Liver (tissue), 9 donors: ENCODE measurements around the gene TRIM29. TPM values are rescaled to one million over a fixed set of nuclear protein-coding genes. Genes with fewer than 3 reads are reported as not detected.

Experiments used
- DNase-seq: peaks from one replicate; pipeline ENCODE4 v3.0.0-alpha.2; 2017; ENCODE audit warnings: low spot score
- H3K27ac ChIP-seq, 2 donors: one replicate each; pipeline ENCODE4 v1.7.0; 2013; ENCODE audit warnings: inconsistent platforms in 2 of 2, low read length in 2 of 2, control low read depth in 1 of 2, low read depth in 1 of 2, mild to moderate bottlenecking in 1 of 2
- H3K27me3 ChIP-seq, 4 donors: one replicate each; pipeline versions ENCODE4 v1.6.1 to v1.7.0; 2013; ENCODE audit warnings: low read length in 3 of 4, inconsistent platforms in 1 of 4, mild to moderate bottlenecking in 1 of 4, moderate library complexity in 1 of 4; ENCODE audit not compliant: control insufficient read depth in 4 of 4, insufficient read depth in 4 of 4
- H3K36me3 ChIP-seq, 4 donors: one replicate each; pipeline versions ENCODE4 v1.6.1 to v1.7.0; 2013; ENCODE audit warnings: low read length in 3 of 4, mild to moderate bottlenecking in 3 of 4, low read depth in 1 of 4, moderate library complexity in 1 of 4; ENCODE audit not compliant: control insufficient read depth in 4 of 4, insufficient read depth in 3 of 4
- H3K4me1 ChIP-seq, 4 donors: one replicate each; pipeline versions ENCODE4 v1.6.1 to v1.7.0; 2013; ENCODE audit warnings: low read length in 3 of 4, mild to moderate bottlenecking in 3 of 4, moderate library complexity in 1 of 4; ENCODE audit not compliant: control insufficient read depth in 4 of 4, insufficient read depth in 4 of 4
- H3K4me3 ChIP-seq, 3 donors: one replicate each; pipeline versions ENCODE4 v1.6.1 to v1.7.0; 2013; ENCODE audit warnings: low read length in 3 of 3, control low read depth in 1 of 3, low read depth in 1 of 3, mild to moderate bottlenecking in 1 of 3
- H3K9ac ChIP-seq, 2 donors: one replicate each; pipeline ENCODE4 v1.7.0; 2013; ENCODE audit warnings: low read length in 2 of 2, mild to moderate bottlenecking in 2 of 2, moderate library complexity in 2 of 2, control low read depth in 1 of 2, low read depth in 1 of 2
- H3K9me3 ChIP-seq, 4 donors: one replicate each; pipeline versions ENCODE4 v1.6.1 to v1.7.0; 2013; ENCODE audit warnings: low read length in 3 of 4; ENCODE audit not compliant: control insufficient read depth in 4 of 4
- ATF3 ChIP-seq: IDR thresholded peaks from 2 replicates; pipeline ENCODE4 v1.6.1; 2016; ENCODE audit warnings: antibody characterized with exemption
- CTCF ChIP-seq: fragments of 150-350 bp; IDR thresholded peaks from 2 replicates; pipeline ENCODE4 v1.5.1; 2017; ENCODE audit warnings: improper control_type of control experiment, low read depth, low read length; ENCODE audit not compliant: missing input control
- EGR1 ChIP-seq, 2 donors: IDR thresholded peaks; 2 replicates each; pipeline ENCODE4 v1.6.1; 2016 to 2018; ENCODE audit warnings: antibody characterized with exemption in 2 of 2, low read depth in 2 of 2
- FOXA2 ChIP-seq: IDR thresholded peaks from 2 replicates; pipeline ENCODE4 v1.6.1; 2016; ENCODE audit warnings: antibody characterized with exemption
- HNF4A ChIP-seq, 2 donors: conservative IDR thresholded peaks; 2 replicates each; pipeline ENCODE4 v1.6.1; 2016; ENCODE audit warnings: antibody characterized with exemption in 2 of 2, mild to moderate bottlenecking in 2 of 2
- MAX ChIP-seq: IDR thresholded peaks from 2 replicates; pipeline ENCODE4 v1.6.1; 2016; ENCODE audit warnings: antibody characterized with exemption
- NR2F2 ChIP-seq: IDR thresholded peaks from 2 replicates; pipeline ENCODE4 v1.6.1; 2016; ENCODE audit warnings: antibody characterized with exemption
- RAD21 ChIP-seq, 2 donors: IDR thresholded peaks; 2 replicates each; pipeline ENCODE4 v1.6.1; 2016; ENCODE audit warnings: antibody characterized with exemption in 2 of 2, mild to moderate bottlenecking in 2 of 2
- RXRA ChIP-seq, 2 donors: IDR thresholded peaks; 2 replicates each; pipeline ENCODE4 v1.6.1; 2017 to 2018; ENCODE audit warnings: antibody characterized with exemption in 2 of 2, mild to moderate bottlenecking in 1 of 2
- SP1 ChIP-seq: IDR thresholded peaks from 2 replicates; pipeline ENCODE4 v1.6.1; 2018; ENCODE audit warnings: antibody characterized with exemption, mild to moderate bottlenecking
- TAF1 ChIP-seq: conservative IDR thresholded peaks from 2 replicates; pipeline ENCODE4 v1.6.1; 2016; ENCODE audit warnings: antibody characterized with exemption, mild to moderate bottlenecking
- ZBTB33 ChIP-seq: IDR thresholded peaks from 2 replicates; pipeline ENCODE4 v1.6.1; 2016; ENCODE audit warnings: antibody characterized with exemption
- WGBS: extraction: QIAGEN DNeasy Blood & Tissue Kit; methylation state at CpG from one replicate; pipeline ENCODE4 v1.1.7; 2013; 5-methylcytosine and 5-hydroxymethylcytosine counted together
- polyA plus RNA-seq, 2 donors: library from polyadenylated mRNA; stranded (reverse) in 1 of 2; unstranded in 1 of 2; fragments of 200-250 nt in 1 of 2; fragments of >200 nt in 1 of 2; fragmentation: Nextera tagmentation in 1 of 2; extraction: Ambion mirVana in 1 of 2; gene quantifications; one replicate each; pipeline versions ENCODE4 v1.2.1 to v1.2.3, GENCODE V29; 2013 to 2015
- total RNA-seq, 2 donors: library from RNA; depleted of rRNA; stranded (reverse); fragments of >200 nt; gene quantifications; one replicate each; pipeline ENCODE4 v1.2.3, GENCODE V29; 2014
- donor health status: healthy.
- donor health status: healthy.
- donor health status: healthy.
- donor health status: healthy.
- donor health status: healthy.

The TRIM29 gene
- total and polyA plus RNA-seq, 4 donors: 0.22 to 0.89 (median 0.35) TPM

- WGBS: 58% methylated on average over 5 of the region's 5 CpGs
- H3K9ac ChIP-seq: no peak overlapping the region
- peaks cover 0 to 8% (median 0%) of the 10 kb centered on the region in 4 donors for H3K27me3 ChIP-seq
- H3K27ac ChIP-seq: no peak overlapping the region
- H3K36me3 ChIP-seq: no peaks in the 10 kb centered on the region
- DNase-seq: no peak
- TF ChIP-seq FOXA2: no peak
- TF ChIP-seq SP1: no peak
- TF ChIP-seq ZBTB33: no peak
- no peak for TF ChIP-seq HNF4A (conservative IDR thresholded peaks at IDR 0.05)
- no peak for TF ChIP-seq EGR1 (IDR thresholded peaks at IDR 0.05; ENCODE audit: low read depth in 2 of 2)
- no peak for TF ChIP-seq CTCF
- no peak for TF ChIP-seq RAD21 (IDR thresholded peaks at IDR 0.05)
- TF ChIP-seq ATF3: no peak
- TF ChIP-seq TAF1: no peak
- TF ChIP-seq MAX: no peak
- H3K4me3 ChIP-seq: no peak overlapping the region
- peaks cover 0 to 6% (median 5%) of the 10 kb centered on the region in 4 donors for H3K9me3 ChIP-seq
- peaks cover 0 to 2% (median 0%) of the 10 kb centered on the region in 4 donors for H3K4me1 ChIP-seq
These were observed 59.5 kb downstream of the TRIM29 start for GRCh38 chr11:120078397-120078796.

GRCh38 chr11:120074076-120074475, 63.8 kb downstream of the TRIM29 start:
- Histone ChIP-seq H3K27ac (no peak overlapping the region), H3K27me3 (peaks cover 0 to 8% (median 0%) of the 10 kb centered on the region in 4 donors), H3K4me1 (no peaks in the 10 kb centered on the region), H3K4me3 (no peak overlapping the region), H3K9ac (no peak overlapping the region), H3K9me3 (no peaks in the 10 kb centered on the region), H3K36me3 (no peaks in the 10 kb centered on the region)
- no peak for DNase-seq
- TF ChIP-seq NR2F2 (no peak), MAX (no peak), EGR1 (IDR thresholded peaks at IDR 0.05; ENCODE audit: low read depth in 2 of 2) (no peak), ATF3 (no peak), ZBTB33 (no peak), RAD21 (IDR thresholded peaks at IDR 0.05) (no peak), RXRA (IDR thresholded peaks at IDR 0.05) (no peak)
- WGBS: 93% methylated on average over 3 of the region's 3 CpGs
